ENCODE data around the gene STPG3.

STPG3 gene

GRCh38 chr9:137299203-137299565 is 48.1 kb downstream of the STPG3 start:
- in situ Hi-C loops (cut with MboI; ENCODE audit: low sequenced_read_pairs), result loop anchor here (10.0 kb wide), 1 partner anchor 106 kb away; no protein-coding TSS in a partner anchor

- in situ Hi-C loops (cut with MboI; ENCODE audit: low sequenced_read_pairs), result loop anchor here (10.0 kb wide), 1 partner anchor 105 kb away; no protein-coding TSS in a partner anchor
Measured at GRCh38 chr9:137299938-137300337, 48.9 kb downstream of the STPG3 start.

GRCh38 chr9:137300567-137301080 is 49.5 kb downstream of the STPG3 start:
- in situ Hi-C loops (cut with MboI; ENCODE audit: low sequenced_read_pairs), result no loop called here

GRCh38 chr9:137301081-137301947 is 50.2 kb downstream of the STPG3 start:
- in situ Hi-C loops (cut with MboI; ENCODE audit: low sequenced_read_pairs), result no loop called here

GRCh38 chr9:137302118-137302448 is 51.0 kb downstream of the STPG3 start, which contains the start of gene NRARP:
Gene NRARP (minus strand): TSS chr9:137302271. CDS start chr9:137301928, 343 bp downstream.
- in situ Hi-C loops (cut with MboI; ENCODE audit: low sequenced_read_pairs), result no loop called here

GRCh38 chr9:137302449-137303150 is 51.5 kb downstream of the STPG3 start:
- in situ Hi-C loops (cut with MboI; ENCODE audit: low sequenced_read_pairs), result no loop called here

Data from HL-60/S4 treated with retinoic acid at 250 ng/mL for 4 days and 3 days (cell line).